IPS-20b (cell line): Measurements from ENCODE around the gene SHC4.

Experiments
- H3K27ac ChIP-seq: one replicate; pipeline ENCODE4 v1.5.1; 2013; ENCODE audit warnings: low read length
- H3K27me3 ChIP-seq: 2 replicates; pipeline ENCODE4 v1.6.1; 2013; ENCODE audit warnings: mild to moderate bottlenecking, low read length, inconsistent platforms; ENCODE audit not compliant: insufficient read depth
- H3K36me3 ChIP-seq: 2 replicates; pipeline ENCODE4 v1.6.1; 2013; ENCODE audit warnings: low read depth, mild to moderate bottlenecking, inconsistent platforms, low read length, moderate library complexity; ENCODE audit not compliant: insufficient read depth
- H3K4me1 ChIP-seq: 2 replicates; pipeline ENCODE4 v1.6.1; 2013; ENCODE audit warnings: mild to moderate bottlenecking, control low read depth, inconsistent platforms, low read length, moderate library complexity; ENCODE audit not compliant: insufficient read depth
- H3K4me3 ChIP-seq: 2 replicates; pipeline ENCODE4 v1.5.1; 2013; ENCODE audit warnings: mild to moderate bottlenecking, low read length, inconsistent platforms
- H3K9ac ChIP-seq: 2 replicates; pipeline ENCODE4 v1.6.1; 2013; ENCODE audit warnings: low read depth, mild to moderate bottlenecking, inconsistent platforms, low read length, moderate library complexity
- H3K9me3 ChIP-seq: 2 replicates; pipeline ENCODE4 v1.6.1; 2013; ENCODE audit warnings: mild to moderate bottlenecking, low read depth, low read length, inconsistent platforms; ENCODE audit not compliant: insufficient read depth

Gene SHC4

GRCh38 chr15:48963524-48964113 is at the start of gene SHC4:
SHC4 (minus strand) TSS chr15:48963919; CDS start chr15:48963015, 904 bp downstream.
- H3K4me3 ChIP-seq: peak within 1 kb of the TSS; percentile 82
- peaks cover 51% of the 10 kb centered on the region for H3K27me3 ChIP-seq

GRCh38 chr15:48999314-48999713 is 35.6 kb upstream of the SHC4 start:
- no peaks in the 10 kb centered on the region for H3K4me1 ChIP-seq
- H3K9ac ChIP-seq: no peak overlapping the region
- no peaks in the 10 kb centered on the region for H3K27me3 ChIP-seq
- H3K4me3 ChIP-seq: no peak overlapping the region
- no peak overlapping the region for H3K27ac ChIP-seq
- peaks cover 61% of the 10 kb centered on the region for H3K36me3 ChIP-seq
- H3K9me3 ChIP-seq: no peaks in the 10 kb centered on the region

More at GRCh38 chr15:48963524-48964113, at the start of gene SHC4:
- Histone ChIP-seq H3K36me3 (no peaks in the 10 kb centered on the region), H3K27ac (no peak within 1 kb of the TSS), H3K9me3 (no peaks in the 10 kb centered on the region), H3K9ac (peak within 1 kb of the TSS; percentile 49), H3K4me1 (no peaks in the 10 kb centered on the region; the same call in 1 of the 2 replicates)

GRCh38 chr15:48996276-48996675 is 32.6 kb upstream of the SHC4 start:
- H3K36me3 ChIP-seq: peaks cover 86% of the 10 kb centered on the region
- H3K4me1 ChIP-seq: no peaks in the 10 kb centered on the region
- no peak overlapping the region for H3K4me3 ChIP-seq
- H3K27ac ChIP-seq: no peak overlapping the region
- H3K9ac ChIP-seq: no peak overlapping the region
- no peaks in the 10 kb centered on the region for H3K27me3 ChIP-seq
- no peaks in the 10 kb centered on the region for H3K9me3 ChIP-seq

GRCh38 chr15:48993380-48993779 is 29.7 kb upstream of the SHC4 start:
- no peak overlapping the region for H3K4me3 ChIP-seq
- H3K36me3 ChIP-seq: peaks cover 69% of the 10 kb centered on the region
- H3K27ac ChIP-seq: no peak overlapping the region
- no peaks in the 10 kb centered on the region for H3K27me3 ChIP-seq
- no peaks in the 10 kb centered on the region for H3K4me1 ChIP-seq
- no peaks in the 10 kb centered on the region for H3K9me3 ChIP-seq
- H3K9ac ChIP-seq: no peak overlapping the region

- Histone ChIP-seq H3K9me3 (no peaks in the 10 kb centered on the region), H3K36me3 (peaks cover 60% of the 10 kb centered on the region), H3K4me3 (no peak overlapping the region)
Measured at GRCh38 chr15:48992545-48992944, 28.8 kb upstream of the SHC4 start.

GRCh38 chr15:48992096-48992495 is 28.4 kb upstream of the SHC4 start:
- Histone ChIP-seq H3K4me3 (no peak overlapping the region), H3K9me3 (no peaks in the 10 kb centered on the region), H3K9ac (no peak overlapping the region), H3K4me1 (no peaks in the 10 kb centered on the region), H3K36me3 (peaks cover 56% of the 10 kb centered on the region), H3K27ac (no peak overlapping the region), H3K27me3 (no peaks in the 10 kb centered on the region)

More at GRCh38 chr15:48992545-48992944, 28.8 kb upstream of the SHC4 start:
- Histone ChIP-seq H3K27me3 (no peaks in the 10 kb centered on the region), H3K4me1 (no peaks in the 10 kb centered on the region), H3K9ac (no peak overlapping the region), H3K27ac (no peak overlapping the region)

GRCh38 chr15:48989170-48989569 is 25.5 kb upstream of the SHC4 start:
- no peak overlapping the region for H3K9ac ChIP-seq
- no peaks in the 10 kb centered on the region for H3K9me3 ChIP-seq
- no peaks in the 10 kb centered on the region for H3K4me1 ChIP-seq
- H3K27me3 ChIP-seq: no peaks in the 10 kb centered on the region
- no peak overlapping the region for H3K4me3 ChIP-seq
- no peak overlapping the region for H3K27ac ChIP-seq
- H3K36me3 ChIP-seq: peaks cover 32% of the 10 kb centered on the region

- H3K27me3 ChIP-seq: no peaks in the 10 kb centered on the region
- no peaks in the 10 kb centered on the region for H3K4me1 ChIP-seq
- H3K4me3 ChIP-seq: no peak overlapping the region
- no peaks in the 10 kb centered on the region for H3K9me3 ChIP-seq
- no peak overlapping the region for H3K9ac ChIP-seq
- no peak overlapping the region for H3K27ac ChIP-seq
- H3K36me3 ChIP-seq: peaks cover 17% of the 10 kb centered on the region
Measured at GRCh38 chr15:48987142-48987541, 23.4 kb upstream of the SHC4 start.

GRCh38 chr15:48986240-48986639 is 22.5 kb upstream of the SHC4 start:
- Histone ChIP-seq H3K4me1 (no peaks in the 10 kb centered on the region), H3K4me3 (no peak overlapping the region), H3K9ac (no peak overlapping the region), H3K36me3 (peaks cover 8% of the 10 kb centered on the region; the same call in 1 of the 2 replicates), H3K27me3 (no peaks in the 10 kb centered on the region), H3K27ac (no peak overlapping the region), H3K9me3 (no peaks in the 10 kb centered on the region)

- Histone ChIP-seq H3K27ac (no peak overlapping the region), H3K9ac (no peak overlapping the region), H3K36me3 (peaks cover 4% of the 10 kb centered on the region; the same call in 1 of the 2 replicates), H3K27me3 (no peaks in the 10 kb centered on the region), H3K4me3 (no peak overlapping the region), H3K9me3 (no peaks in the 10 kb centered on the region), H3K4me1 (no peaks in the 10 kb centered on the region)
Measured at GRCh38 chr15:48985516-48985915, 21.8 kb upstream of the SHC4 start.

- no peaks in the 10 kb centered on the region for H3K4me1 ChIP-seq
- no peaks in the 10 kb centered on the region for H3K36me3 ChIP-seq
Measured at GRCh38 chr15:48984811-48985352, 21.2 kb upstream of the SHC4 start.

GRCh38 chr15:48984021-48984710 is 20.4 kb upstream of the SHC4 start:
- H3K36me3 ChIP-seq: no peaks in the 10 kb centered on the region
- no peaks in the 10 kb centered on the region for H3K27me3 ChIP-seq
- H3K27ac ChIP-seq: no peak overlapping the region
- H3K9ac ChIP-seq: no peak overlapping the region
- no peak overlapping the region for H3K4me3 ChIP-seq
- H3K4me1 ChIP-seq: no peaks in the 10 kb centered on the region
- no peaks in the 10 kb centered on the region for H3K9me3 ChIP-seq

More at GRCh38 chr15:48984811-48985352, 21.2 kb upstream of the SHC4 start:
- Histone ChIP-seq H3K9me3 (no peaks in the 10 kb centered on the region), H3K27me3 (no peaks in the 10 kb centered on the region), H3K27ac (no peak overlapping the region), H3K9ac (no peak overlapping the region), H3K4me3 (no peak overlapping the region)
